Endodermal cell (in vitro differentiated cells): ENCODE data around the gene RPUSD2. TPM values are rescaled to one million over a fixed set of nuclear protein-coding genes. Genes with fewer than 3 reads are reported as not detected.

ENCODE experiments used
- DNase-seq: peaks from one replicate; pipeline ENCODE4 v3.0.0-alpha.2; 2017
- H3K27ac ChIP-seq: 2 replicates; pipeline ENCODE4 v1.5.1; 2013; ENCODE audit warnings: mild to moderate bottlenecking, low read depth, low read length, moderate library complexity
- H3K27me3 ChIP-seq: 2 replicates; pipeline ENCODE4 v1.6.1; 2013; ENCODE audit warnings: mild to moderate bottlenecking, low read length, moderate library complexity; ENCODE audit not compliant: insufficient read depth, control insufficient read depth, poor library complexity, severe bottlenecking
- H3K36me3 ChIP-seq: 2 replicates; pipeline ENCODE4 v1.7.0; 2013; ENCODE audit warnings: mild to moderate bottlenecking, low read length, moderate library complexity; ENCODE audit not compliant: control insufficient read depth, insufficient read depth
- H3K4me1 ChIP-seq: one replicate; pipeline ENCODE4 v1.7.0; 2013; ENCODE audit warnings: low read length; ENCODE audit not compliant: control insufficient read depth, insufficient read depth
- H3K4me3 ChIP-seq: 2 replicates; pipeline ENCODE4 v1.5.1; 2013; ENCODE audit warnings: mild to moderate bottlenecking, low read length, moderate library complexity
- H3K9ac ChIP-seq: 2 replicates; pipeline ENCODE4 v1.6.1; 2013; ENCODE audit warnings: mild to moderate bottlenecking, low read length, moderate library complexity; ENCODE audit not compliant: poor library complexity, severe bottlenecking; ENCODE audit errors: extremely low read depth
- H3K9me3 ChIP-seq: 2 replicates; pipeline ENCODE4 v1.6.1; 2013; ENCODE audit warnings: mild to moderate bottlenecking, low read length, moderate library complexity; ENCODE audit not compliant: control insufficient read depth
- H3K27ac Mint-ChIP-seq: 2 replicates; pipeline ENCODE4 v1.8.0; 2020; ENCODE audit warnings: mixed read lengths
- H3K27me3 Mint-ChIP-seq: 2 replicates; pipeline ENCODE4 v1.8.0; 2021; ENCODE audit warnings: mild to moderate bottlenecking, mixed read lengths; ENCODE audit not compliant: insufficient read depth
- H3K36me3 Mint-ChIP-seq: 2 replicates; pipeline ENCODE4 v1.8.0; 2020; ENCODE audit warnings: low read depth, mixed read lengths
- H3K4me1 Mint-ChIP-seq: 2 replicates; pipeline ENCODE4 v1.8.0; 2020; ENCODE audit warnings: mixed read lengths
- H3K4me3 Mint-ChIP-seq: 2 replicates; pipeline ENCODE4 v1.8.0; 2020; ENCODE audit warnings: mild to moderate bottlenecking, moderate library complexity, mixed read lengths
- H3K9me3 Mint-ChIP-seq: 2 replicates; pipeline ENCODE4 v1.8.0; 2020; ENCODE audit warnings: mild to moderate bottlenecking, mixed read lengths
- CTCF ChIP-seq: fragments of 200-600 bp; sonication (generic); conservative IDR thresholded peaks from 2 replicates; pipeline ENCODE4 v1.5.0; 2021; ENCODE audit warnings: antibody characterized with exemption, mild to moderate bottlenecking
- WGBS, 2 experiments: methylation state at CpG; one replicate each; pipeline versions ENCODE4 v1.1.5 to v1.1.7; 2013; ENCODE audit warnings: missing lambda C conversion rate in 2 of 2, mixed read lengths in 1 of 2; ENCODE audit not compliant: insufficient coverage in 1 of 2, insufficient read length in 1 of 2; 5-methylcytosine and 5-hydroxymethylcytosine counted together
- total RNA-seq, 2 donors: library from RNA; stranded (reverse); fragmentation: NEBNext Ultra II Directional in 1 of 2; extraction: Animal tissue kit (Norgen Biotek cat#: 25700) in 1 of 2; gene quantifications; 2 replicates in 1 of 2; 3 replicates in 1 of 2; pipeline ENCODE4 v1.2.1, GENCODE V29; 2021

RPUSD2 gene
- total RNA-seq, 2 donors from 2014 or later = 16.5 to 20.5 TPM

- no peaks in the 10 kb centered on the region for H3K27me3 Mint-ChIP-seq
- no peak overlapping the region for H3K4me3 ChIP-seq
- no peak overlapping the region for H3K9ac ChIP-seq
- H3K4me3 Mint-ChIP-seq = no peak overlapping the region
- H3K36me3 ChIP-seq = no peaks in the 10 kb centered on the region
- H3K9me3 Mint-ChIP-seq = no peaks in the 10 kb centered on the region
- peaks cover 2% of the 10 kb centered on the region for H3K36me3 Mint-ChIP-seq
- no peaks in the 10 kb centered on the region for H3K4me1 Mint-ChIP-seq
- no peaks in the 10 kb centered on the region for H3K27me3 ChIP-seq
- H3K4me1 ChIP-seq = no peaks in the 10 kb centered on the region
- no peak for TF ChIP-seq CTCF
- H3K9me3 ChIP-seq = no peaks in the 10 kb centered on the region
- no peak overlapping the region for H3K27ac Mint-ChIP-seq
- no peak overlapping the region for H3K27ac ChIP-seq
- DNase-seq = no peak
- WGBS, 2 experiments = 90% methylated on average over 2 to 3 of the region's 3 CpGs
Observed at GRCh38 chr15:40543082-40543481, 26.0 kb upstream of the RPUSD2 start.

- Histone ChIP-seq H3K27me3 (no peaks in the 10 kb centered on the region), H3K36me3 (no peaks in the 10 kb centered on the region), H3K27ac (no peak overlapping the region), H3K4me3 (no peak overlapping the region), H3K4me1 (no peaks in the 10 kb centered on the region), H3K9me3 (no peaks in the 10 kb centered on the region), H3K9ac (no peak overlapping the region)
- Mint-ChIP-seq H3K4me3 (no peak overlapping the region), H3K9me3 (no peaks in the 10 kb centered on the region), H3K27me3 (no peaks in the 10 kb centered on the region), H3K36me3 (peaks cover 7% of the 10 kb centered on the region), H3K4me1 (no peaks in the 10 kb centered on the region), H3K27ac (no peak overlapping the region)
- TF ChIP-seq CTCF = no peak
- DNase-seq = no peak
- 87 to 91% methylated on average over 5 of the region's 5 CpGs for WGBS, 2 experiments
Observed at GRCh38 chr15:40543631-40544294, 25.3 kb upstream of the RPUSD2 start.

- Mint-ChIP-seq H3K27ac (no peak overlapping the region), H3K27me3 (no peaks in the 10 kb centered on the region), H3K4me1 (no peaks in the 10 kb centered on the region), H3K9me3 (no peaks in the 10 kb centered on the region), H3K36me3 (peaks cover 10% of the 10 kb centered on the region), H3K4me3 (no peak overlapping the region)
- DNase-seq = peak; percentile 53
- H3K4me1 ChIP-seq = no peaks in the 10 kb centered on the region
- no peak overlapping the region for H3K27ac ChIP-seq
- no peaks in the 10 kb centered on the region for H3K27me3 ChIP-seq
- 75% methylated on average over 1 of the region's 1 CpG; no CpG with 5 or more reads in 1 of the 2 experiments for WGBS, 2 experiments
- H3K9me3 ChIP-seq = no peaks in the 10 kb centered on the region
- H3K36me3 ChIP-seq = no peaks in the 10 kb centered on the region
- TF ChIP-seq CTCF = peak; percentile 56
- no peak overlapping the region for H3K4me3 ChIP-seq
- H3K9ac ChIP-seq = no peak overlapping the region
Observed at GRCh38 chr15:40545457-40545856, 23.6 kb upstream of the RPUSD2 start.
